H9 (cell line): ENCODE data around the gene NUP210L. TPM values are rescaled to one million over a fixed set of nuclear protein-coding genes. Genes with fewer than 3 reads are reported as not detected.

Experiments used
- DNase-seq: peaks from one replicate; pipeline ENCODE4 v3.0.0-alpha.2; 2017
- H2AFZ ChIP-seq: one replicate; pipeline ENCODE4 v1.6.1; 2013; ENCODE audit warnings: mild to moderate bottlenecking, low read length, control low read depth, moderate library complexity
- H2AK5ac ChIP-seq: 2 replicates; pipeline ENCODE4 v1.6.1; 2013; ENCODE audit warnings: low read length, control low read depth, mixed read lengths; ENCODE audit not compliant: insufficient read length
- H2BK120ac ChIP-seq: one replicate; pipeline ENCODE4 v1.6.1; 2013; ENCODE audit warnings: low read depth, mild to moderate bottlenecking, low read length, control low read depth, inconsistent platforms; ENCODE audit not compliant: poor library complexity, severe bottlenecking
- H2BK12ac ChIP-seq: 2 replicates; pipeline ENCODE4 v1.6.1; 2013; ENCODE audit warnings: low read length, control low read depth, mixed read lengths, low read depth; ENCODE audit not compliant: insufficient read length
- H2BK15ac ChIP-seq: 2 replicates; pipeline ENCODE4 v1.6.1; 2013; ENCODE audit warnings: low read depth, low read length, control low read depth
- H2BK20ac ChIP-seq: one replicate; pipeline ENCODE4 v1.6.1; 2013; ENCODE audit warnings: low read depth, mild to moderate bottlenecking, low read length, control low read depth, inconsistent platforms; ENCODE audit not compliant: poor library complexity, severe bottlenecking
- H2BK5ac ChIP-seq: 2 replicates; pipeline ENCODE4 v1.6.1; 2013; ENCODE audit warnings: low read length, control low read depth, mixed read lengths; ENCODE audit not compliant: insufficient read length
- H3K14ac ChIP-seq: 2 replicates; pipeline ENCODE4 v1.6.1; 2013; ENCODE audit warnings: low read length, control low read depth; ENCODE audit not compliant: insufficient read depth
- H3K18ac ChIP-seq: 2 replicates; pipeline ENCODE4 v1.6.1; 2013; ENCODE audit warnings: low read depth, mild to moderate bottlenecking, mixed read lengths, low read length, control low read depth; ENCODE audit not compliant: insufficient read length
- H3K23ac ChIP-seq: 2 replicates; pipeline ENCODE4 v1.6.1; 2013; ENCODE audit warnings: low read length, control low read depth, mixed read lengths, low read depth; ENCODE audit not compliant: insufficient read length
- H3K23me2 ChIP-seq: 2 replicates; pipeline ENCODE4 v1.6.1; 2013; ENCODE audit warnings: low read depth, mild to moderate bottlenecking, mixed read lengths, low read length, control low read depth; ENCODE audit not compliant: insufficient read length, poor library complexity, severe bottlenecking
- H3K27ac ChIP-seq: 2 replicates; pipeline ENCODE4 v1.5.1; 2013; ENCODE audit warnings: low read length, control low read depth, mixed read lengths, low read depth; ENCODE audit not compliant: insufficient read length
- H3K27me3 ChIP-seq: 2 replicates; pipeline ENCODE4 v1.6.1; 2013; ENCODE audit warnings: low read length, control low read depth, inconsistent platforms; ENCODE audit not compliant: insufficient read depth
- H3K4ac ChIP-seq: 2 replicates; pipeline ENCODE4 v1.6.1; 2013; ENCODE audit warnings: low read depth, mild to moderate bottlenecking, control low read depth, inconsistent platforms, low read length, moderate library complexity
- H3K4me1 ChIP-seq: 2 replicates; pipeline ENCODE4 v1.6.1; 2013; ENCODE audit warnings: low read length, control low read depth, inconsistent platforms; ENCODE audit not compliant: insufficient read depth
- H3K4me2 ChIP-seq: 2 replicates; pipeline ENCODE4 v1.6.1; 2013; ENCODE audit warnings: low read length, control low read depth, mixed read lengths; ENCODE audit not compliant: insufficient read length, insufficient read depth
- H3K56ac ChIP-seq: 2 replicates; pipeline ENCODE4 v1.6.1; 2013; ENCODE audit warnings: low read depth, mild to moderate bottlenecking, mixed read lengths, low read length, control low read depth; ENCODE audit not compliant: insufficient read length
- H3K79me1 ChIP-seq: 2 replicates; pipeline ENCODE4 v1.6.1; 2013; ENCODE audit warnings: low read depth, mild to moderate bottlenecking, moderate library complexity, low read length, control low read depth, inconsistent platforms; ENCODE audit not compliant: insufficient read depth, poor library complexity, severe bottlenecking
- H3K79me2 ChIP-seq: 2 replicates; pipeline ENCODE4 v1.6.1; 2013; ENCODE audit warnings: low read length, control low read depth, inconsistent platforms; ENCODE audit not compliant: insufficient read depth
- H3K9ac ChIP-seq: 2 replicates; pipeline ENCODE4 v1.6.1; 2013; ENCODE audit warnings: low read length, control low read depth, mixed read lengths; ENCODE audit not compliant: insufficient read length; ENCODE audit errors: extremely low read depth
- H3K9me3 ChIP-seq: one replicate; pipeline ENCODE4 v1.6.1; 2013; ENCODE audit warnings: low read depth, low read length, inconsistent platforms; ENCODE audit not compliant: control insufficient read depth
- H3T11ph ChIP-seq: one replicate; pipeline ENCODE4 v1.6.1; 2013; ENCODE audit warnings: mild to moderate bottlenecking, low read length, control low read depth, inconsistent platforms
- H4K20me1 ChIP-seq: one replicate; pipeline ENCODE4 v1.6.1; 2013; ENCODE audit not compliant: control insufficient read depth, insufficient read length, insufficient read depth
- H4K5ac ChIP-seq: 2 replicates; pipeline ENCODE4 v1.6.1; 2013; ENCODE audit warnings: low read depth, mild to moderate bottlenecking, mixed read lengths, low read length, control low read depth; ENCODE audit not compliant: insufficient read length
- H4K8ac ChIP-seq: replicated peaks from 2 replicates; pipeline ENCODE4 v1.6.1; 2013; ENCODE audit warnings: low read length, control low read depth, mixed read lengths, low read depth; ENCODE audit not compliant: insufficient read length
- H4K91ac ChIP-seq: 2 replicates; pipeline ENCODE4 v1.6.1; 2013; ENCODE audit warnings: low read depth, mild to moderate bottlenecking, moderate library complexity, mixed read lengths, low read length, control low read depth; ENCODE audit not compliant: insufficient read length
- H3K27ac Mint-ChIP-seq, 3 experiments: 2 replicates in 2 of 3; 3 replicates in 1 of 3; pipeline ENCODE4 v1.8.0; 2020 to 2021; ENCODE audit warnings: mixed read lengths in 3 of 3, mild to moderate bottlenecking in 1 of 3, moderate library complexity in 1 of 3
- H3K27me3 Mint-ChIP-seq: 2 replicates; pipeline ENCODE4 v1.8.0; 2021; ENCODE audit warnings: low read depth, mild to moderate bottlenecking, moderate library complexity, mixed read lengths
- H3K36me3 Mint-ChIP-seq, 3 experiments: 2 replicates in 2 of 3; 3 replicates in 1 of 3; pipeline ENCODE4 v1.8.0; 2020 to 2021; ENCODE audit warnings: low read depth in 3 of 3, mixed read lengths in 3 of 3; ENCODE audit not compliant: insufficient read depth in 1 of 3
- H3K4me1 Mint-ChIP-seq, 2 experiments: 2 replicates each; pipeline ENCODE4 v1.8.0; 2020; ENCODE audit warnings: mixed read lengths in 2 of 2
- H3K4me3 Mint-ChIP-seq, 2 experiments: 2 replicates in 1 of 2; 3 replicates in 1 of 2; pipeline ENCODE4 v1.8.0; 2020 to 2021; ENCODE audit warnings: mild to moderate bottlenecking in 2 of 2, mixed read lengths in 2 of 2, moderate library complexity in 1 of 2
- H3K9me3 Mint-ChIP-seq, 2 experiments: 2 replicates in 1 of 2; 3 replicates in 1 of 2; pipeline ENCODE4 v1.8.0; 2020; ENCODE audit warnings: mild to moderate bottlenecking in 2 of 2, mixed read lengths in 2 of 2, moderate library complexity in 1 of 2
- WGBS: extraction: QIAGEN DNeasy Blood & Tissue Kit; methylation state at CpG from one replicate; pipeline ENCODE4 v1.1.7; 2013; ENCODE audit warnings: missing lambda C conversion rate, low lambda C conversion rate, mixed read lengths; ENCODE audit not compliant: insufficient read length; ENCODE audit errors: extremely low coverage; 5-methylcytosine and 5-hydroxymethylcytosine counted together
- total RNA-seq: library from RNA; stranded (reverse); gene quantifications from 2 replicates; pipeline ENCODE4 v1.2.1, GENCODE V29; 2021
- TF ChIP-seq, protein P1 (sequence below): fragments of 200-600 bp; sonication (generic); conservative IDR thresholded peaks from 3 replicates; pipeline ENCODE4 v1.8.0; 2021; ENCODE audit warnings: antibody characterized with exemption, mild to moderate bottlenecking

Gene NUP210L
- total RNA-seq, 1 experiment from 2014 or later, result 0.04 TPM

DNA sequence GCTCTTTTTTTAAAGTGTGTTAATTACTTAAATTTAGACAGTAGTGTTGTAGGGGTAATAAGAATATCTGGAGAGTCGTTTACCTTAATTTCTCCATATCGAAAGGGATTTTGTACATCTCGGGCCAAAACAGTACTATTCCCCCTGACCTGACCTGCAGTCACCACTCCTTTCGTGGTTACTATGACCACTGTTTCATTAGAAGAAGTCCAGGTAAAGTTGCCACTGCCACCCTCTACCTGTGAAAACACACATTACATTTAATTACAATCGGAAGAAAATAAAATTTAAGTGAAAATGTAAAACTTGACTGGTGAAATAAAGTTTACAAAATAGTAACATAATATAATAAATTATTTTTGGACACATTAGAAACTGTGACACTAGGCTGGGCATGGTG is 37.2 kb downstream of the NUP210L start:
- WGBS, result no CpG with 5 or more reads among the region's 5 CpGs
- no peaks in the 10 kb centered on the region for H3K27me3 Mint-ChIP-seq
- Histone ChIP-seq H3K27me3 (no peaks in the 10 kb centered on the region), H3K23ac (no peak overlapping the region), H3K9ac (no peak overlapping the region), H4K8ac (no peak overlapping the region), H2BK15ac (no peak overlapping the region), H3K56ac (no peak overlapping the region), H3K4me2 (no peak overlapping the region), H3K14ac (no peak overlapping the region), H3K27ac (no peak overlapping the region), H3T11ph (no peak overlapping the region), H3K18ac (no peak overlapping the region), H4K20me1 (no peaks in the 10 kb centered on the region), H3K9me3 (no peaks in the 10 kb centered on the region), H2BK12ac (no peak overlapping the region), H3K4me1 (no peaks in the 10 kb centered on the region), H3K4ac (no peak overlapping the region), H4K5ac (no peak overlapping the region), H3K79me1 (no peaks in the 10 kb centered on the region), H2BK20ac (no peak overlapping the region), H2BK5ac (no peak overlapping the region), H2BK120ac (no peak overlapping the region), H4K91ac (no peak overlapping the region), H2AFZ (no peak overlapping the region), H2AK5ac (no peak overlapping the region), H3K23me2 (no peaks in the 10 kb centered on the region), H3K79me2 (no peaks in the 10 kb centered on the region)
- 0 out of 4 replicates have a peak, but pooled peaks cover 0 to 4% of the 10 kb centered on the region in 2 experiments for H3K4me1 Mint-ChIP-seq
- no peak overlapping the region for H3K27ac Mint-ChIP-seq
- H3K9me3 Mint-ChIP-seq, result no peaks in the 10 kb centered on the region; a peak in 1 of 5 replicates
- no peaks in the 10 kb centered on the region for H3K36me3 Mint-ChIP-seq
- no peak for DNase-seq
- H3K4me3 Mint-ChIP-seq, result no peak overlapping the region
- TF ChIP-seq, protein P1, sequence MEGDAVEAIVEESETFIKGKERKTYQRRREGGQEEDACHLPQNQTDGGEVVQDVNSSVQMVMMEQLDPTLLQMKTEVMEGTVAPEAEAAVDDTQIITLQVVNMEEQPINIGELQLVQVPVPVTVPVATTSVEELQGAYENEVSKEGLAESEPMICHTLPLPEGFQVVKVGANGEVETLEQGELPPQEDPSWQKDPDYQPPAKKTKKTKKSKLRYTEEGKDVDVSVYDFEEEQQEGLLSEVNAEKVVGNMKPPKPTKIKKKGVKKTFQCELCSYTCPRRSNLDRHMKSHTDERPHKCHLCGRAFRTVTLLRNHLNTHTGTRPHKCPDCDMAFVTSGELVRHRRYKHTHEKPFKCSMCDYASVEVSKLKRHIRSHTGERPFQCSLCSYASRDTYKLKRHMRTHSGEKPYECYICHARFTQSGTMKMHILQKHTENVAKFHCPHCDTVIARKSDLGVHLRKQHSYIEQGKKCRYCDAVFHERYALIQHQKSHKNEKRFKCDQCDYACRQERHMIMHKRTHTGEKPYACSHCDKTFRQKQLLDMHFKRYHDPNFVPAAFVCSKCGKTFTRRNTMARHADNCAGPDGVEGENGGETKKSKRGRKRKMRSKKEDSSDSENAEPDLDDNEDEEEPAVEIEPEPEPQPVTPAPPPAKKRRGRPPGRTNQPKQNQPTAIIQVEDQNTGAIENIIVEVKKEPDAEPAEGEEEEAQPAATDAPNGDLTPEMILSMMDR, result peak; percentile 45; the same call in 2 of the 3 replicates
